ENCODE data around the gene BGN. TPM values are rescaled to one million over a fixed set of nuclear protein-coding genes. Genes with fewer than 3 reads are reported as not detected.

BGN gene
- total RNA-seq, 4 donors from 2014 or later, result 1.1 to 50.7 (median 9.8) TPM

DNA sequence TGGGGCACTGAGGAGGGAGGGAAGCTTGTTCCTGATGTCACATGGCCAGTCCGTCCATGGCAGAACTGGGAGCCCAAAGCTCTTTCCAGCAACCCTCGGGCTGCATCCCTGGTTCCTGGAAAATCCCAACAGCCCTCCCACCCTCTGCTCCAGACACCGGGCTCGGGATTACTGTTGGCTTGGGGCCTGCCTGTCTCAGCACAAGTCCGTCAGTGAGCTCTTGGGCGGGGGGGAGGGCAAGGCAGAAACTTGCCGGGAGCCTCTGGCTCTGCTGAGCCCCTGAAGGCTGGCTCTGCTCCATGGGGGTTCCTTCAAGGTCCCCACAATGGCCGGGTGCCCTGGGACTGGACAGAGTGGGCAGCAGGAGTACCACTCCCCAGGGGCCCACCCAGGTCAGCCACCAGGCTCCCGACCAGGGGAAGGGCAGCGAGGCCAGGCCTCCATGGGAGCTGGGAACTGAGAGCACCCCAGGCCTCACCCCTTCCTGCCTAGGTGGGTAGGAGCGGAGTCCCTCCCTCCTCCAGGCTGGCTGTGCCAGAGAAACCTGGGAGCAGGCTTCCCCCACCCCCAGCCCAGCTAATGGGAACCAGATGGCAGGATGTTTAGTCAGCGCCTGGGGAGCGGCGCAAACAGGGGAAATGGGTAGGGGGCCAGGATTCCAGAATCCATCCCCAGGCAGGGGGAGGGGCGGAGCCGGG is 18.0 kb upstream of the BGN start:
- in situ Hi-C loops (cut with MboI; ENCODE audit: low sequenced_read_pairs in 4 of 4) (no loop called here), intact Hi-C loops (cut with DNase I; ENCODE audit: low total_unique reads) (no loop called here)
- DNase-seq (no peak), ATAC-seq (no peak)
- H3K4me1 ChIP-seq, result no peaks in the 10 kb centered on the region
- H3K9me3 ChIP-seq, result no peaks in the 10 kb centered on the region
- H3K36me3 ChIP-seq, result no peaks in the 10 kb centered on the region
- H3K27ac ChIP-seq, result peak overlapping the region in 2 of 4 donors; percentile 14 to 38
- TF ChIP-seq, protein P1, sequence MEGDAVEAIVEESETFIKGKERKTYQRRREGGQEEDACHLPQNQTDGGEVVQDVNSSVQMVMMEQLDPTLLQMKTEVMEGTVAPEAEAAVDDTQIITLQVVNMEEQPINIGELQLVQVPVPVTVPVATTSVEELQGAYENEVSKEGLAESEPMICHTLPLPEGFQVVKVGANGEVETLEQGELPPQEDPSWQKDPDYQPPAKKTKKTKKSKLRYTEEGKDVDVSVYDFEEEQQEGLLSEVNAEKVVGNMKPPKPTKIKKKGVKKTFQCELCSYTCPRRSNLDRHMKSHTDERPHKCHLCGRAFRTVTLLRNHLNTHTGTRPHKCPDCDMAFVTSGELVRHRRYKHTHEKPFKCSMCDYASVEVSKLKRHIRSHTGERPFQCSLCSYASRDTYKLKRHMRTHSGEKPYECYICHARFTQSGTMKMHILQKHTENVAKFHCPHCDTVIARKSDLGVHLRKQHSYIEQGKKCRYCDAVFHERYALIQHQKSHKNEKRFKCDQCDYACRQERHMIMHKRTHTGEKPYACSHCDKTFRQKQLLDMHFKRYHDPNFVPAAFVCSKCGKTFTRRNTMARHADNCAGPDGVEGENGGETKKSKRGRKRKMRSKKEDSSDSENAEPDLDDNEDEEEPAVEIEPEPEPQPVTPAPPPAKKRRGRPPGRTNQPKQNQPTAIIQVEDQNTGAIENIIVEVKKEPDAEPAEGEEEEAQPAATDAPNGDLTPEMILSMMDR (IDR thresholded peaks at IDR 0.05 in 4 of 5, conservative IDR thresholded peaks at IDR 0.05 in 1 of 5), result no peak
- TF ChIP-seq POLR2A (IDR thresholded peaks at IDR 0.05), result no peak
- no peak overlapping the region for H3K4me3 ChIP-seq
- H3K27me3 ChIP-seq, result no peaks in the 10 kb centered on the region

DNA sequence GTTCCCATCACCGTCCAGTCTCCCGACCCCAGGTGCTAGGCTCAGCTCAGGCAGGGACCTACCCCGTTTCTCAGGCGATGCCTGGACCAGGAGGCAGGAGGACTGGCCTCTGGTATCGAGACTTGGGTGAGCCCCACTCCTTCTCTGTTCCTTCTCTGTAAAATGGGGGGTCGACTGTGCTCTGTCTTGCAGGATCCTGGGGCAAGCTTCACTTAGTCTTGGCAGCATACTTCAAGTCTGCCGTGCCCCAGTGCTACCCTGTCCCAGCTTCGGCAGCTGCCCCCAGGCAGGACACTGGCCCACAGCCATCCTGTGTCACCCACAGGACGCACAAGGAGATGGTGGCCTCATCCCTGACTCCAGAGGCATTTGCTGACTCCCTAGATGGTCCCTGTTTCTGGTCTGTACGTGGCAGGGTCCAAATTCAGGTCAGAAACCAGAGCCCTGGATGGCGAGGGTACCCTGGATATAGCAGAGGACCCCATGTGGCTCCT is 17.4 kb upstream of the BGN start:
- Histone ChIP-seq H3K27me3 (no peaks in the 10 kb centered on the region), H3K27ac (no peak overlapping the region), H3K4me3 (no peak overlapping the region), H3K4me1 (no peaks in the 10 kb centered on the region), H3K36me3 (no peaks in the 10 kb centered on the region), H3K9me3 (no peaks in the 10 kb centered on the region)
- intact Hi-C loops (cut with DNase I; ENCODE audit: low total_unique reads) (no loop called here), in situ Hi-C loops (cut with MboI; ENCODE audit: low sequenced_read_pairs in 4 of 4) (no loop called here)
- TF ChIP-seq, protein P1 (IDR thresholded peaks at IDR 0.05 in 4 of 5, conservative IDR thresholded peaks at IDR 0.05 in 1 of 5), result no peak
- TF ChIP-seq POLR2A (IDR thresholded peaks at IDR 0.05), result no peak
- ATAC-seq (no peak), DNase-seq (no peak)

DNA sequence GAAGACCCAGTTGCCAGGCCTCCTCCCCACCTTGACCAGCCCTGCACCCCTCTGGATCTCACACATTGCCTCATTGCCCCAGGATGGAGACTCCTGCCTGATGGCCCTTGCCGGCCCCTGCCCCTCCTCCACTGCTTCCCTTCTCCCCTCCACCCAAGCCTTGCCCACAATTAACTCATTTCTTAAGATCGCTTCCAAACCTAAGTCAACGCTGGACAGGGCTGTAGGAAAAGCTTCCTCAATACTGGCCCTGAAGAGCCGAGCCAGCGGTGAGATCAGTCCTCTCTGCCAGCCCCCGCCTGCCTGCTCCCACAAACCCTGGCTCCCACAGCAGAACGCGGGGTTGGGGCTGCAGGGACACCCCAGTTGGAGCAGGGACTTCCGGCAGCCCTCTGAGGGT is 16.9 kb upstream of the BGN start:
- Histone ChIP-seq H3K4me3 (no peak overlapping the region), H3K9me3 (no peaks in the 10 kb centered on the region), H3K27ac (no peak overlapping the region), H3K27me3 (no peaks in the 10 kb centered on the region), H3K4me1 (no peaks in the 10 kb centered on the region), H3K36me3 (no peaks in the 10 kb centered on the region)
- TF ChIP-seq, protein P1 (IDR thresholded peaks at IDR 0.05 in 4 of 5, conservative IDR thresholded peaks at IDR 0.05 in 1 of 5), result no peak
- no peak for TF ChIP-seq POLR2A (IDR thresholded peaks at IDR 0.05)
- in situ Hi-C loops (cut with MboI; ENCODE audit: low sequenced_read_pairs in 4 of 4) (no loop called here), intact Hi-C loops (cut with DNase I; ENCODE audit: low total_unique reads) (no loop called here)
- DNase-seq, result no peak
- ATAC-seq, result no peak

DNA sequence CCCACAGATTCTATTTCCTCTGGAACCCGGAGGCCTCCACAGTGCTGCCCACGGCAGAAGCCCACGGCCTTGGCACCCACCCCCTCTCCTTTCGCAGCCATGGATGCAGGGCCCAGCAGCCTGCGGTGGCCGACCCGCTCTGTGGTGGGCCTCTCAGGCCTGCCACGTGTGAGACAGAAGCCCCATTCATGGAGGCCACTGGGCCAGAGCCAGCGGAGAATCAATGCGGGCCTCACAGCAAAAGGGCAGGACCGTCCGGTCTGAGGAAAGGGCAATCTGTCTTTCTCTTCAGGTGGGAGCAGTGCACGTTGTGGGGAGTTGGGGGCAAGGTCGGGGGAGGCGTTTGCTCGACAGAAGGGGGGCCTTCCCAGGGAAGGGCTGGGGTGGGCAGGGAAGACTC is 16.0 kb upstream of the BGN start:
- no peak for ATAC-seq
- TF ChIP-seq POLR2A (IDR thresholded peaks at IDR 0.05), result no peak
- TF ChIP-seq, protein P1 (IDR thresholded peaks at IDR 0.05 in 4 of 5, conservative IDR thresholded peaks at IDR 0.05 in 1 of 5), result no peak
- Histone ChIP-seq H3K36me3 (no peaks in the 10 kb centered on the region), H3K27ac (no peak overlapping the region), H3K27me3 (no peaks in the 10 kb centered on the region), H3K4me1 (no peaks in the 10 kb centered on the region), H3K4me3 (no peak overlapping the region), H3K9me3 (no peaks in the 10 kb centered on the region)
- intact Hi-C loops (cut with DNase I; ENCODE audit: low total_unique reads), result no loop called here
- in situ Hi-C loops (cut with MboI; ENCODE audit: low sequenced_read_pairs in 4 of 4), result no loop called here
- no peak for DNase-seq

DNA sequence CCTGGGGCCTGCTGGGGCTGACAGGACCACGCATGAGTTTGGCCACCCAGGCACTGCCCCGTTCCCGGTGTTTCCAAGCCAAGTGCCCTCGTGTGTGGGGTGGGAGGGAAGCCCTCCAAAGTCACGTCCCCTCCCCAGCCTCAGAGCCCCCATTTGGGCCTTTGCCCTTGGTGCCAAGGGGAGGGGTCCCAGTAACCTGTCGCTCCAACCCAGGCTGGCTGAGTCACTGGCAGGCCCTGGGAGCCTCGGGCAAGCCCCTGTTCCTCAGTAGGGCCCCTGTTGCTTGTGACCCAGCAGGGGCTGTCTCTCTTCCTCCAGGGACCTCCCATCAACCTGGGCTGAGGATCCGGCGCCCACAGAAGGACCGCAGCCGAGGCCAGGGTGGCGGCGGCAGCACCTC is 13.7 kb upstream of the BGN start:
- in situ Hi-C loops (cut with MboI; ENCODE audit: low sequenced_read_pairs in 4 of 4), result no loop called here
- TF ChIP-seq, protein P1 (IDR thresholded peaks at IDR 0.05 in 4 of 5, conservative IDR thresholded peaks at IDR 0.05 in 1 of 5), result no peak
- no peak for TF ChIP-seq POLR2A (IDR thresholded peaks at IDR 0.05)
- Histone ChIP-seq H3K4me1 (no peaks in the 10 kb centered on the region), H3K9me3 (no peaks in the 10 kb centered on the region), H3K27ac (no peak overlapping the region), H3K27me3 (no peaks in the 10 kb centered on the region), H3K36me3 (no peaks in the 10 kb centered on the region), H3K4me3 (no peak overlapping the region)
- ATAC-seq, result no peak
- DNase-seq, result no peak
- intact Hi-C loops (cut with DNase I; ENCODE audit: low total_unique reads), result no loop called here

Data from gastrocnemius medialis (tissue), 4 donors.